Brain microvascular endothelial cell (primary cell): Measurements from ENCODE around the gene KRTAP4-2.
"Not testable (repeated sequence)": the region's sequence is repeated elsewhere in the genome, so short reads cannot be mapped to it uniquely, and the experiment has no call there.

Experiments
- DNase-seq: peaks from one replicate; pipeline ENCODE4 v3.0.0-alpha.2; 2020
- H3K27ac ChIP-seq: fragments of 250-450 bp; sonication (Bioruptor Pico); 2 replicates; pipeline ENCODE4 v1.5.1; 2020; ENCODE audit warnings: mild to moderate bottlenecking, moderate library complexity
- H3K27me3 ChIP-seq: fragments of 250-450 bp; sonication (Bioruptor Pico); replicated peaks from 2 replicates; pipeline ENCODE4 v1.5.1; 2020; ENCODE audit warnings: mild to moderate bottlenecking
- H3K36me3 ChIP-seq: fragments of 250-450 bp; sonication (Bioruptor Pico); replicated peaks from 2 replicates; pipeline ENCODE4 v1.5.1; 2020; ENCODE audit warnings: mild to moderate bottlenecking
- H3K4me3 ChIP-seq: 2 replicates; pipeline ENCODE4 v1.5.1; 2011; ENCODE audit warnings: low read depth, mild to moderate bottlenecking, control low read depth, low read length, moderate library complexity
- CTCF ChIP-seq: IDR thresholded peaks from 2 replicates; pipeline ENCODE4 v1.5.1; 2011; ENCODE audit warnings: low read depth, mild to moderate bottlenecking, moderate library complexity, low read length, control low read depth, inconsistent platforms; ENCODE audit errors: missing control alignments
- in situ Hi-C: cut with HindIII; loops from 2 replicates; pipeline ENCODE4 v1.10.0; 2017; ENCODE audit warnings: low sequenced_read_pairs, low pct_ligation_motif_present

Gene KRTAP4-2

GRCh38 chr17:41153856-41154255 lies 24.2 kb downstream of the KRTAP4-2 start:
- DNase-seq, result no peak
- Histone ChIP-seq H3K27me3 (no peaks in the 10 kb centered on the region), H3K36me3 (no peaks in the 10 kb centered on the region), H3K27ac (no peak overlapping the region), H3K4me3 (no peak overlapping the region)
- in situ Hi-C loops, result no loop called here
- TF ChIP-seq CTCF, result no peak

DNA sequence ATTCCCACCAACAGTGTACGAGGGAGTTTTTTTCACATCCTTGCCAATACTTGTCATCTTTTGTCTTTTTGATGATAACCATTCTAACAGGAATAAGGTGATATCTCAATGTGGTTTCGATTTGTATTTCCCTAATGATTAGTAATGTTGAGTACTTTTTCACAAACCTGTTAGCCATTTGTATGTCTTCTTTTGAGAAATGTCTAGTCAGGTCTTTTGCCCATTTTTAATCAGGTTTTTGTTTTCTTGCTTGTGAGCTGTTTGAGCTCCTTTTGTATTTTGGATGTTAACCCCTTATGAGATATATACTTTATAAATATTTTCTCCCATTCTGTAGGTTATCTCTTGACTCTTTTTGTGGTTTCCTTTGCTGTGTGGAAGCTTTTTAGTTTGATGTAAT lies 26.5 kb downstream of the KRTAP4-2 start:
- H3K36me3 ChIP-seq, result no peaks in the 10 kb centered on the region
- DNase-seq, result no peak
- in situ Hi-C loops, result no loop called here
- TF ChIP-seq CTCF, result no peak
- no peak overlapping the region for H3K27ac ChIP-seq
- no peaks in the 10 kb centered on the region for H3K27me3 ChIP-seq
- H3K4me3 ChIP-seq, result no peak overlapping the region

DNA sequence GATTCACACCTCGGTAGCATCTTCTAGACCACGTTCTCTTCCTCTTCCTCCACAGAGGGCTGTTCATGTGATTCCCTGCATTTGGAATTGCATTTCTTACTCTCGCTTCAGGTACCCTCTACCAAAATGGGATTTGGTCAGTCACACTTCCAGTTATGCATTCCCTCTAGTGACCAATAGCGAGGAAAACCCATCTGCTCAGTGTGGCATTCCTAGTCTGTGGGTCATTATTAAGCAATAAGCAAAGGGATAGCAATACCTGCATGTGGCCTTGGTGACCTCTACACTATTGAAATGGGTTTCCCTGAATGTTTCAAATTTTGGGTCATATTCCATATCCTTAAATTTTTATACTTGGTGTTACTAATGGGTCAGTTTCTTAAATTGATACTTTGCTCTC lies 28.0 kb downstream of the KRTAP4-2 start:
- DNase-seq, result no peak
- H3K36me3 ChIP-seq, result no peaks in the 10 kb centered on the region
- in situ Hi-C loops, result no loop called here
- no peak overlapping the region for H3K27ac ChIP-seq
- TF ChIP-seq CTCF, result no peak
- no peaks in the 10 kb centered on the region for H3K27me3 ChIP-seq
- no peak overlapping the region for H3K4me3 ChIP-seq

DNA sequence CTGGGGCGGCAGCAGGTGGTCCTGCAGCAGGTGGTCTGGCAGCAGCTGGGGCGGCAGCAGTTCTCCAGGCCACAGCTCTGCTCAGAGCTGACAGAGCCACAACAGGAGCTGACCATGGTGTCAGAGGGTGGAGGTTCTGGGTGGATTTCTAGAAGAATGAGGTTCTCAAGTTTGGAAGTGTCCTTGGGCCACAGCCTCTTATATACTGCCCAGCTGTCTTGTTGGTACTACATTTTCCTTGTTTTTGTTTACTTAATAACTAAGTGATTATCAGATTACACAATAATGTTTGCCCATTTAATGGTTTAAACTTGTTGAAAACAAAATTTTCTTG lies 28.4 kb downstream of the KRTAP4-2 start, which contains the start of gene KRTAP4-5:
TSS of gene KRTAP4-5 (minus strand) at position 174 of the 334 bp plus-strand sequence. CDS start at position 116, 58 bp downstream.
- H3K27ac ChIP-seq, result no peak within 1 kb of the TSS
- H3K4me3 ChIP-seq, result no peak within 1 kb of the TSS
- no peaks in the 10 kb centered on the region for H3K36me3 ChIP-seq
- TF ChIP-seq CTCF, result no peak
- in situ Hi-C loops, result no loop called here
- H3K27me3 ChIP-seq, result no peaks in the 10 kb centered on the region
- no peak for DNase-seq

DNA sequence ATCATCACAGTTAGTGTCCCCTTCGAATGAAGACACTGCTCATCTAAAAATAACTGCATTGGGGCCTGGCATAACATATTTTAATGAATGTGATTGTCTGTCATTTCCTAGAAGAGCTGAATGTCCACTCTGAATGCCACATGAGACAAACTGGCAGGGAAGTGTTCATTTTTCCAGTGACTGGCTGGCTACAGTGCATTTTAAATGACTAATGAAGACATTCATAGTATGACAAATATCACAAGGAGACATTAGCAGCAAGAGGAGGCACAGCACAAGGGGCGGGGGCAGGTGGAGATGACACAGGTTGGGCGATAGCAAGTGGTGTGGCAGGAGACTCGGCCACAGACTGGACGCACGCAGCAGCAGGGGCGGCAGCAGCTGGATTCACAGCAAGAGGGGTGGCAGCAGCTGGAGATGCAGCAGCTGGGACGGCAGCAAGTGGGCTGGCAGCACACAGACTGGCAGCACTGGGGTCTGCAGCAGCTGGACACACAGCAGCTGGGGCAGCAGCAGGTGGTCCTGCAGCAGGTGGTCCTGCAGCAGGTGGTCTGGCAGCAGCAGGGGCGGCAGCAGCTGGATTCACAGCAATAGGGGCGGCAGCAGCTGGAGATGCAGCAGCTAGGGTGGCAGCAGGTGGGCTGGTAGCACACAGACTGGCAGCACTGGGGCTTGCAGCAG lies 28.9 kb downstream of the KRTAP4-2 start:
- H3K4me3 ChIP-seq, H3K27me3 ChIP-seq, in situ Hi-C loops, H3K27ac ChIP-seq, DNase-seq, H3K36me3 ChIP-seq: not testable (repeated sequence)

DNA sequence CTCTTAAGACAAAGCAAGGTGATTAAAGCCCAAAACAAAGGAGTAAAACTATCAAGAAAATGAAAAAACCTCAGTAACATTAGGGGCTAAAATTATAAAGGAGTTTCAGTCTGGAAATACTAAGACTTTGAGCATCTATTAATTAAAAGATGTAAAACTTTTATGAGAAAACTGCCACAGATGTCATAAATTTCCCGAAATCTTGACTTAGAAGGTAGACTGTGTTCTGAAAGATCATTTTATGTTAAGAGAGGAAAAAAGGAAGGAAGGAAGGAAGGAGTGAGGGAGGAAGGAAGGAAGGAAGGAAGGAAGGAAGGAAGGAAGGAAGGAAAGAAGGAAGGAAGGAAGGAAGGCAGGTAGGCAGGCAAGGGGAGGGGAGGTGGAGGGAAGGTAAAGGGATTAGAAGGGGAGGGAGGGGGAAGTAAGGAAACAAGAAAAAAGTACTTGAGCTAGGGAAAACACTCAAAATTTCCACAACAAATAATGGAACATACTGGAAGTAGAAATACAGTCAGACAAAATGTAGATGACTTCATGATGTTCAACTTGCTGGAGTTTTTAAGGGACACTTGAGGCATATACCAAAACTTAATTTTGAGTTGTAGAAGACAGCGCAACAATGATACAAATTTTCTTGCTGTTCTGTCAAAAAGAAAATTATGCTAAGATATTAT lies 30.4 kb downstream of the KRTAP4-2 start:
- no peak for TF ChIP-seq CTCF
- no peaks in the 10 kb centered on the region for H3K27me3 ChIP-seq
- H3K36me3 ChIP-seq, result no peaks in the 10 kb centered on the region
- no peak overlapping the region for H3K27ac ChIP-seq
- no peak for DNase-seq
- in situ Hi-C loops, result no loop called here
- no peak overlapping the region for H3K4me3 ChIP-seq
